ENCODE data around the gene GPR89B.
A peak's percentile ranks its signal among the peaks of the same experiment; 100 is the strongest.
"Not testable (repeated sequence)": the region's sequence is repeated elsewhere in the genome, so short reads cannot be mapped to it uniquely, and the experiment has no call there.

GPR89B gene

DNA sequence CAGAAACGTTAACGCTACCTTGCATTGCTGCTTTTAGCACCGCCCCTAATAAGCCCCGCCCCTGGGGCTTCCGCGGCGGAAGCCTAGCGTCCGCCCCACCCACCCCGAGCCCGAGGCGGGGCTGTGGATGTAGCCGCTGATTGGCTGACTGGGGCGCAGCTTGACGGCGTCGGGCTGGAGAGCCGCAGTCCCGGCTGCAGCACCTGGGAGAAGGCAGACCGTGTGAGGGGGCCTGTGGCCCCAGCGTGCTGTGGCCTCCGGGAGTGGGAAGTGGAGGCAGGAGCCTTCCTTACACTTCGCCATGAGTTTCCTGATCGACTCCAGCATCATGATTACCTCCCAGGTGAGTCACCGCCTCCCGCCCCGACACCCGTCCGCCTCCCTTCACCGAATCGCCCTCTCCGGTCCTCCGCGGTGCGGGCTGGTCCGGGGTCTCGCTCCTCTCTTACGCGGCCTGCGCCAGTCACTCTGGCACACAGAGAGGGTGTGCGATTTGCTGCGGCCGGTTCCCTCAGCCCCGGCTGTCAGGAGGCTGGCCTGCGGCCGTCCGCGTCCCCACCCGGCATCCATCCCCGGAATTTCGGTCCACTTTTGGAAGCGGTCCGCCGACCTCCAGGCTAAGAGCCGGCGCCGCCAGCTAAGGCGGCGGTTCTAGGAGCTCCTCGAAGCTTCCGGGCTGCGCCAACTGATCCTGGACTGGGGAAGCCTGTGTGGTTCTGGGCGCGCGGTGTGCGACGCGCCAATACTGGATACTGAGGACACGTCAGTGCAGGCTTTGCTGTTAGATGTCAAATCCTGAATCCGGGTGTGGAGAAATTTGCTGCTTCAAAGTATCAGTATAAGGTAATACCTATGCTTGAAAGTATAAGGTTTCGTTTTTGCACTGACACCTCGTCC, at the start of gene GPR89B:
TSS of gene GPR89B (plus strand) at position 185 of the 897 bp plus-strand sequence. CDS start at position 302, 117 bp downstream.
- DNase-seq = peak; percentile 93

DNA sequence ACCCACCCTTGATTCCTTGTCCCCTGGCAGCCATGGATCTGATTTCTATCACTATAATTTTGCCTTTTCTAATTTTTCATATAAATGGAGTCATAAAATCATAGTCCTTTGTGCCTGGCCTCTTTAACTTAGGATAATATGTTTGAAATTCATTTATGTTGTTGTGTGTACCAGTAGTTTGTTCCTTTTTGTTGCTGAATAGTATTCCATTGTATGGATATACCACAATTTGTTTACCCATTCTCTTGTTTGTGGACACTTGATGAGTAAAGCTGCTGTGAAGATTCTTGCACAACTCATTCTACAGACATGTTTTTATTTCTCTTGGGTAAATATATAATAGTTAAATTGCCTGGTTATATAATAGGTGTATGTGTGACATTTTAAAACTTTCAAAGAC, 48.3 kb upstream of the GPR89B start:
- no peak for DNase-seq

DNA sequence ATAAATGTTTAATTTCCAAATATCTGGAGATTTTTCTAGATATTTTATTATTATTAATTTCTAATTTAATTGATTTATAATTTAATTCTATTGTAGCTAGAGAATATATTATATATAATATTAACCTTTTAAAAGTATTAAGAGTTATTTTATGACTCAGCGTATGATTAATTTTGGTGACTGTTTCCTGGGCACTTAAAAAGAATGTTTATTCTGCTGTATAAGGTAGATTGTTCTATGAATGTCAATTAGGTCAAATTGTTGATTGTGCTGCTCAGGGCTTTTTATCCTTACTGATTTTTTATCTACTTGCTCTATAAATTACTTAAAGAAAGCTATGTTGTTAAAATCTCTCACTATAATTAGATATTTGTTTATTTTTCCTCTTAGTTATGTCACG, 45.7 kb upstream of the GPR89B start:
- DNase-seq = no peak

DNA sequence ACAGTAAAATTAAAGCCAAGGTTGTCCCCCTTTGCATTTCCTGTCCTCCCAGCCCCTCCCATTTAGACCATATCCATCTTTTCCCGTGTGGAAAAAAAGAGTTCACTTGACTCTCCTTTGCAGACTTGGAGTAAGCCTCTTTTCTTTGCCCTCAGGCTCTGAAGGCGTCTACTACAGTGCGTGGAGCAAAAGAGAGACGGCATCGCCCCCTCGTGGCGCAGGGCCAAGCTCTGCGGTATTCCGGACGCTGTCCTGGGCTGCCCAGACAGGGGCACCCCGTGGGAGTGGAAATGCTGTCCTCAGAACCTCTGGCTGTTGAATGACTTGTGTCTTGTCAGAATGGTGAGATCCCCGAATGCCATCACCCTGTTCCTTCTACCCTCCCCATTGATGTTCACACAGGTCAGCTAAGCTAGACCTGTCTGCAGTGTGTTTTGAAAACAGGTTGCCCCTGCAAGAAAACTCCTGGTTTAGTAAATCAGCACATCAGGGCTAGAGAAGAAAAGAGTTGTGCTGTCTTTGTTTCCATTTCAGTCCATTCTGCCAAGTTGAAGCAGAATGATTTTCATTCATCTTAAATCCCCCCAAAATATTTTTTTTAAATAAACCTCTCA, 37.9 kb upstream of the GPR89B start:
- peak; percentile 65 for DNase-seq

DNA sequence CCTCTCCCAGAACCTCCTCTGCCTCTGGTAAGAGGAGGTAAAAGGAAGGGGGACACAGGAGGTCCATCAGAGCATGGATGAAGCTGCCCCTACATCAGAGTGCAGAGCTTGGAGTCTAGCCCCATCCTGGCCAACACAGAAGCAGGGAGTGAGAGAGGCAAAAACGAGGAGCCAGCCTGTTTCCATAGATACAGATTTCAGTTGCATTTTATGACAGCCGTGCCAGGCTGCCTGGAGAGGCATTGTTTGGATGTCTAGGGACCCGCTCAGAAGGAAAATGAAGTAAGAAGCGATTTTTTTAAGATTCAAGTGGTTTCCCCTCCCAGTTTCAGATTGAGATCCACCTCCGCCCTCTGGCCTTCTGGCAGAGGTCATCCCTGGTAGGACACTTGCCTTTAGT, 37.1 kb upstream of the GPR89B start:
- no peak for DNase-seq

DNA sequence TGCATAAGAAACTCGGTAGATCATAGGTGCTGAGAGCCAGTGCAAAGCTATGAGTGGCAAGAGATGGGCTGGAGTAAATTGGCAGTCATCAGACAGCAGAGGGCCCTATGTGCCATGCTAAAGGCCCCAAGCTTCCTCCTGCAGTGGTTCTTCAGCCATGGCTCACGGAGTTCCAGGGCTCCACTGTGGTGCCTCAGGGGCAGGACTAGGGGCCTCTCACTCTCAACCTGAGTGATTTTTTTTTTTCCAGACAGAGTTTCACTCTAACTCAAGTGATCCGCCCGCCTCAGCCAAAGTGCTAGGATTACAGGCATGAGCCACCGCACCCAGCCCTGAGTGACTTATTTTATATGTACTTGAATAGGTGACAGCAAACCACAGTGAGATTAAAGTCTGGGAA, 36.0 kb upstream of the GPR89B start:
- DNase-seq = no peak

DNA sequence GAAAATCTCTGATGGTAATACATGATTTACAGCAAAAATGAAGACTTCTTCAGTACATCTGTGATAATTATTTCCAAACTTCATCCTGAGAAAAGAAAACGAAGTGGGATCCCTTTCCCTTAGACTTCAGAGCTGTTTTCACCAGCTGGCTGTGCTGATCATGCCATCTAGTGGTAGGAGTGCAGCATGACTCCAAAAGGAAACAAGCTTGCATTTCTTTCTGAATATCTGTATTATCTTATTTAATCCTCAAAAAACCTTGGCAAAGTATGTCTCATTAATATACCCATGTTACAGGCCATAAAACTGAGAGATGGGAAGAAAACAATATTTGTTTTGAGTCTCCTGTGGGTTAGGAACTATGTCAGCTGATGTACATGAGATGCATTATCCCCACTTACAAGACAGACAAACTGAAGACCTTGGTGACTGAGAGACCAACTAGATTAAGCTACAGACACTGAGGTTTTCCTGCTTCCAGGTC, 35.4 kb upstream of the GPR89B start:
- DNase-seq = peak; percentile 14

DNA sequence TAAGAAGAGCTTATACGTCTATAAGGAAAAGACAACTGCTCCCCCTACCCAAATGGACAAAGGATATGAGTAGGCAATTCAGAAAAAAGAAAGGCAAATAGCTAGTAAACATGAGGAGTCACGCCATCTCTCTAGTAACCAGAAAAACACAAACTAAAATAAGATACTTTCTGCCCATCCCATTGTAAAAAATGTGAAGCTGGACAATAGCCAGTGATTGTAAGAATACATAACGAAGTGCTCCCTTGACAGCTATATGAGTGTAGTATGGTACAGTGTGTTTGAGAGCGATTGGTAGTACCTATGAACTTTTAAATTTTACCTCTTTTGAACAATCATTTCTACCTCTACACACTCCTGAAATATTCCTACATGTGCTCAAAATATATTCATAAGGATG, 33.1 kb upstream of the GPR89B start:
- DNase-seq = no peak

DNA sequence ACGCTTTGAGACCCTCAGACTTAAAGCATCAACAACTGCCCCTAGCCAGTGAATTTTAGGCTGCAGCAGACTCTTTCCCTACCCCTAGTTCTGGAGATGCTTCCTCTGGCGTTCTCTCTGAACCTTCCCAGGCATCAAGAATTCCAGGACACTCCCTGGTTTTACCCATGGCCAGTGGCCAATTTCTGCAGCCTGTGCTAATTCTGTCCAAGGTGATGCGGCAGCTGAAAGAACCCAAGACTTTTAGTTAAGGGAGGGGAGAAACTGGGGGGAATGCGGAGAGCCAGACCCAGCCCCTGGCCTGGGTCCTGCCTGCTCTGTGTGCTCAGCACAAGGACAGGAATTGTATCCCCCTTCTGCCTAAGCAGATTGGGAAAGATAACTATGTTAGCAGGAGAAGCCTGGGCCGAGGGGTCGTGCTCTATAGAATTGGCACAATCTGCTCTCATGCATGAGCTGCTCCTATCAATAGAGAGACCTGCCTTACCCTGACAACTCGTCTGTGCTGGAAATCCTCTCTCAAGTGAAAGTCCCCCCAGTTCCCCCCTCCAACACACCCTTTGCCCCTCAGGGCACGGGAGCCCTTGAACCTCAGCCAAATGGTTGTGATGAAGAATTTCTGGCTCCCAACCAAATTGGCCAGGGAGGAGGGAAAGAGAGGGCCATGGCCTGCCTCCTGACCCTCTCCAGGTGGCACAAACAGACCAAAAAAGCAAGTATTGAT, 31.0 kb upstream of the GPR89B start:
- no peak for DNase-seq

DNA sequence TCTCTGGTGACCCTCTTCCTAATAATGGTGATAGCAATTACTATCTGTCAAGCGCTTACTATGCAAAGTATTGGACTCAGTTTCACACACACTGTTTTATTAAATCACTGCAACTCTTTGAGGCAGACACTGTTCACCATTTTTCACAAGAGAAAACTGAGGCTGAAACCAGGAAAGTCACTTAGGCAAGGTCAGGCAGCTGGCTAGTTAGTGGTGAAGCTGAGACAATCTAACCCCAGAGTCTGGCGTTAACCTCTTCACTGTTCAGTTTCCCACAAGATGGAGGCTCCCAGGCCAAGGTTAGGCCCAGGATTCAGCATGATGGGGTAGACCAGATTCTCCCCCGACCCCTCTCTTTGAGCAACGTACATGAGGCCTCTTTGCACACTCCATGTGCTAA, 30.4 kb upstream of the GPR89B start:
- no peak for DNase-seq

DNA sequence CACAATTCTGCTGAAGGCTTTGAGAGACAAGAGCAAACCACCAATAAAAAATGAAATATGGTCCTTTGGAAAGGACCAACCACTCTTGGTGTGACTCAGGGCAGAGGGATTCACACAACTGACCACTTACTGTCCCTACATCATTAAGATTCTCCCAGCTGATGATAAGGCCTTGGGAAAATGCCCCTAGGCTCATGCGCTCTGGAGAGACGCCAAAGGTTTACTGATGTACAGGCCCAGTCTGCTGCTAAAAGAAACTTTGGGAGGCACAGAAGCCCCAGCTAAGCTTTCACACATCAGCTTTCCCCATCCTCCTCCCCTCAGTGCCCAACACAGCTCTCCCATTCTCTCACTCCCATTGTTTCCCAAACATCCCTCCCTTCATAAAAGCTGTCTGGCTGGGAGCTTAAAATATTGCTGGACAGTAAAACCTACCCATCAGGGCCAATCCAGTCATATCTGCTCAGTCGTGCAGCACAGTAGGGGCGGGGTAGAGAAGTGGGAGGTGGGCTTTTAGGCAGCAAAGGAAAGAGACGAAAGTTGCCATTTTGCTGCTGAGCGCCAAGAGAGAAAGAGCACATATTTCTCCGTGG, 25.9 kb upstream of the GPR89B start, which contains the start of gene GJA8:
TSS of gene GJA8 (plus strand) at position 543 of the 593 bp plus-strand sequence. CDS start 5,161 bp downstream, outside the sequence.
- no peak for DNase-seq

DNA sequence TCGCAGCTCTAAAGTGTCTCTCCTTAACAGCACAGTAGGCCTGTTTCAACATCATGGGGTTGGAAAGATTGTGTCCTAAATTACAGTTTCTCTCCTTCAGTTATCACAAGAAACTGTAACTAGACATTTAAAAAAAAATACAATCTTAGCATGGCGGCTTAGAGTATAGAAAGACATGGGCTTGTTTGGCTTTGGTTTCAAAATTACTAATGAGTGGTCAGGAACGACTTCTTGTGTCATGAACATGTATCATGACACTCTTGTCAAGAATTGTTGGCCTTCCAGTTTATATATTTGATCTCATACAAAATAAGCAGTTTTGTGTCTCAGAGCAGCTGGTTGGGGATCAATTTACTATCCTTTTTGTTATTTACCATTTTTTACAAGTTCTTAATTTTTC, 23.5 kb upstream of the GPR89B start:
- DNase-seq = no peak

DNA sequence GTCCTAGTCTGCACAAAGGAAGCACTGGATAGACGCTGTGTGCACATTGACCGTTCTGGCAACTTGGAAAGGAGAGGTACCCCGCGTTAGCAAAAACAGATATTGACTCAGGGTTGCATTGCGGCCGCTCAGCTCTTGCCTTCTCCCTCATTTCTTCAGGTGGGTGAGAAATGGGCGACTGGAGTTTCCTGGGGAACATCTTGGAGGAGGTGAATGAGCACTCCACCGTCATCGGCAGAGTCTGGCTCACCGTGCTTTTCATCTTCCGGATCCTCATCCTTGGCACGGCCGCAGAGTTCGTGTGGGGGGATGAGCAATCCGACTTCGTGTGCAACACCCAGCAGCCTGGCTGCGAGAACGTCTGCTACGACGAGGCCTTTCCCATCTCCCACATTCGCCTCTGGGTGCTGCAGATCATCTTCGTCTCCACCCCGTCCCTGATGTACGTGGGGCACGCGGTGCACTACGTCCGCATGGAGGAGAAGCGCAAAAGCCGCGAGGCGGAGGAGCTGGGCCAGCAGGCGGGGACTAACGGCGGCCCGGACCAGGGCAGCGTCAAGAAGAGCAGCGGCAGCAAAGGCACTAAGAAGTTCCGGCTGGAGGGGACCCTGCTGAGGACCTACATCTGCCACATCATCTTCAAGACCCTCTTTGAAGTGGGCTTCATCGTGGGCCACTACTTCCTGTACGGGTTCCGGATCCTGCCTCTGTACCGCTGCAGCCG, 20.3 kb upstream of the GPR89B start:
- no peak for DNase-seq

DNA sequence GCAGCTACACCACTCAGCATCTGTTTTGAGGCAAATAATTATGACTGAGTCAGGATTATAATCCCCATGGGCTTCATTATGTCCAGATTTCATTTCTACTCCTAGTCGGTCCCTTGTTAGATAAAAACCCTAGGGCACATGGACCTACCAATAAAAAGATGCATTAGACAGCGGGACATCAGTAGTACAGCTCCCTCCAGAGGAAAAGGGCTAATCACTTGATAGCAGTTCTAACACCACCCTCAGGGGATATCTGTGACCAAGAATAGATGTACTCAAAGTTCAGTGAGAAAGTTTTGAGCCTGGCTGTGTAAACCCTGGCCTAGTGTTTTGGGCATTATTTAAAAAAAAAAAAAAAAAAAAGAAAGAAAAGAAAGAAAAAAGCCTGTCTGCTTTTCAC, 15.7 kb upstream of the GPR89B start:
- DNase-seq = no peak

DNA sequence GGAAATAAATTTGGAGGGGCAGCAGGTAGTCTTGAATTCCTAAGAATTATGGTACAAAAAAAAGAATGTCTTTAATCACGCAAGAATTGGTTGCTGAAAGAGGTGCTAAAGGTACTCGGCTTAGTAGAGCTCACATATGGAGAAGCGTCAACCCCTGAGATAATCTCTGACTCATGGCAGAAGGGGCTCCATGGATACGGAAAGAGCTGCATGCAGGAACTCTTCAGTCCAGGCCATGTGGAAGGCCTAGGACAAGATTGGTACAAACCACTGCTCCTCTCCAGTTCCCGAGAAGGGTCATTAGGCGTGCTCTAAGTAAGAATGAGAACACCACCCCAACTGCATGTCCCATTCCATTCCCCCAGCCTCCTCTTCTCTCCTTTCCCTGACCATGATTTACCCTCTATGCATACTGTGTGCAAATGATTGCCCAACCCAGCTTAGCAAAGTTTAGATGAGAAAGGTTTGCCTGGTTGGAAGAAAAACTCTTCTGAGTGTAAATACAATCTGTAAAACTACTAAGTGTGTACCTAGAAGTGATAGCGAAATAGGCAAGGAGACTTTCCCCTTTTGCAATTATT, 14.8 kb upstream of the GPR89B start:
- no peak for DNase-seq

DNA sequence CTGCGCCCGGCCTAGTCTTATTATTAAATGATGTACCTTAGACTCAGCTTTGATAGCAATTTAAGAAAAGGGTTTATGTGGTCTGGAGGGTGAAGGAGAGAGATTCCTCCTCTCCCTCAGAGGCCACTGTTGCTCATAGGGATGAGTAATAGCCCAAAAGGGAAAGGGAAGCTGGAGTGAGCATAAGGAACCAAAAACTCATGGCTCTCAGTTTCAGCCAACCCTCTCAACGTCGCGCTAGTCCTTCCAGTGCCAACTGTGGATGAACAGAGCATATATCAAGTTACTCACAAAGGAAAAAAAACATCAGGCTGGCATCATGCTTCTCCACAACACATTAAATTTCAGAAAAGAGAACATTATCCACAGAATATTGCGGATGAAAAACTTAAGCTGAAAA, 8.3 kb upstream of the GPR89B start:
- DNase-seq = no peak

DNA sequence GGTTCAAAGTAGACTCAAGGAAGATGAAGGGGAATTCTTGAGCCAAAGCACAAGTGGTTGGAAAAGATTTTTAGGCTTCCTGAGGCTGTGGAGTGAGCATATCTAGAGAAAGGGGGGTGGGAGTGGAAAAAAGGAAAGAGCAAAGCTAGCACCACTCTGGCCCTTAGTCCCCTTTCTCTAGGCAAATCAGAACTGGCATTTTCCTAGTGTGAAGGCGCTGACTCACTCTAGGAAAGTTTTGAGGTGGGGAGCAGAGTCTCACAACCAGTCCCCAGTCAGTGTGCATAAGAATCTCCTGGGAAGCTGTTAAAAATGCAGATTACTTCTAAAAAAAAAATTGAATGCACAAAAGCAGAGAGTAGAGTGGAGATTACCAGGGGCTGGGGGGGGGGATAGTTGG, 3.4 kb upstream of the GPR89B start:
- no peak for DNase-seq

DNA sequence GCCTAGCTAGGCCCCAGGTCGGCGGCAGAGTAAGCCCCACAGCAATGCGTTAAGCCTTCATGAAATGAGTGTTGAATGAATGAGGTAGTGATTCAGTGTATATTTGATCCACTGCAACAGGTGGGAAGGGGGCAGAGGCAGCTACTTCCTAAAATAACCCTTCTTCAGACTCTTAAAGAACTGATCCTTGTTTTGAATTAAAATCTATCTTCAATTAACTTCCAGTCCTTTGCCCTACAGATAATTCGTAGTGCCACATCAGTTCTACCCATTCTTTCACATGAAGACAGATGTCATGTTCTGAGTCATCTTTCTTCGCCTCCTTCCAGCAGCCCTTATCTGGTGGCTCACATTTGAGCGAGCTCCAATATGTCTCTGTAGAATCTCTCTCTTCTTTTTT, 1.0 kb upstream of the GPR89B start:
- DNase-seq = not testable (repeated sequence)

DNA sequence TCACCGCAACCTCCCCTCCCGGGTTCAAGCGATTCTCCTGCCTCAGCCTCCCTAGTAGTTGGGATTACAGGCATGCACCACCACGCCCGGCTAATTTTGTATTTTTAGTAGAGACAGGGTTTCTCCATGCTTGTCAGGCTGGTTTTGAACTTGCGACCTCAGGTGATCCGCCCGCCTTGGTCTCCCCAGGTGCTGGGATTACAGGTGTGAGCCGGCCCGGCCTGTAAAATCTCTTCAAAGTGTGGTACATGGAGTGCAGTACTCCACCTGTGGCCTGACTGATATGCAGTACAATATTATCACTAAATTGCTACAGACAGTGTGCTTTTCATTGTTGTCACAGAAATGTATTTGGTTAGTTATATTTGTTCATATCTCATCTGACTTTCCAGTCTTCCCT, 531 bp upstream of the GPR89B start:
- DNase-seq = not testable (repeated sequence)

DNA sequence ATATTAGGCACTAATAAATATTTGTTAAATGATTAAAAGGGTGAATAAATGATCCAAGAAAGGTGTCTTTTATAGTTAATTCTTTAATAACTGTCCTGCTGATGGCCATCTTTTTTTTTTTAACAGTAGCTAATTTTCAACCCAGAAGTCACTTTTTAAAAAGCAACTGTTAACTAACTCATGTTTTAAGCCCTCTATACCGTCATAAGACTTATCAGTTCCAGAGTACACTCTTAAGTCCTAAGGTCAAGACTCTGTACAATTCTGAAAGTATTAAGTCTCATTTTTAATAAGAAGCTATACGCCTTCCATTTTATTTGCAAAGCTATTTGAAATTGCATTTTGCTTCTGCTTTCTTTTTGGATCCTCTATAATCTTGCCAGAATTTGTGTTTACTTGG, 2.9 kb downstream of the GPR89B start:
- not testable (repeated sequence) for DNase-seq

DNA sequence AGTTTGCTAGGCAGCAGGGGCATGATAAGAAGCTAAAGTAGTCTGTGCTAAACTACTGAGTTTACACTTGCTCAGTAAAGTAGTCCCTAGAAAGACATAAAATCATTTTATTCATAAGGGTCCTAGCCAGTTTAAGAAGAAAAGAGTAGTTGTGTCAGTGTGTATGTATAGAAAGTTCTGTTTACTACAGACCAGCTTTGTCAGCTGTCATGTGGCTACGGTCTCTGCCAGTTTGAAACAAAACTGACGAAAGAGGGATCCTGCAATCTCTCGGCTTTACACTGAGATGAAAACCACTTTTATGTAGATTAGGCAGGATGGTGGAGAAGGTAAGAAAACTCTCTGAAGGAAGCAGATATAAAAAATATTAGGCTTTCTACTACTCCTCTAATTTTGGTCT, 7.1 kb downstream of the GPR89B start:
- DNase-seq = not testable (repeated sequence)

DNA sequence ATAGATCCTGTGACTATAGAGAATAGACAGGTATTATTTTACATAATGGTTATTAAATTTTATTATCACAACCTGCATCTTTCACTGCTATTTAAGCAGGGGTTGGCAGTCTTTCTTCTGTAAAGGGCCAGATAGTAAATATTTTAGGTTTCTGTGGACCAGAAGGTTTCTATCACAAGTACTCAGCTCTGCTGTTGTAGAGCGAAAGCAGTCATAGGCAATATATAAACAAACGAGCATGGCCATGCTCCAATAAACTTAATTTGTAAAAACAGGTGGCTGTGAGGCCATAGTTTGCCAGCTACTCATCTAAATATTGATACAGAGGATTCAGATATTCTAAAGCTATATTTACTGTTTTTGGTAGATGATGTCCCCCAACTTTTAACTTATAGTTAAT, 12.2 kb downstream of the GPR89B start:
- DNase-seq = not testable (repeated sequence)
